Neural cell (in vitro differentiated cells): ENCODE data around the gene NPR3. TPM values are rescaled to one million over a fixed set of nuclear protein-coding genes. Genes with fewer than 3 reads are reported as not detected.

ENCODE experiments used
- H2AFZ ChIP-seq: fragments of 200-600, 300-800 bp; sonication (generic), shearing (Covaris generic); 2 replicates; pipeline ENCODE4 v1.6.0; 2014; ENCODE audit warnings: low read depth, mild to moderate bottlenecking, antibody characterized with exemption, low read length, moderate library complexity
- H3F3A ChIP-seq: fragments of 200-600 bp; shearing (Covaris generic); 2 replicates; pipeline ENCODE4 v1.6.1; 2016; ENCODE audit warnings: mild to moderate bottlenecking, moderate library complexity, mixed read lengths, antibody characterized with exemption, low read length; ENCODE audit not compliant: insufficient read depth, poor library complexity, severe bottlenecking
- H3K27ac ChIP-seq: fragments of 200-600, 300-800 bp; sonication (generic), shearing (Covaris generic); 2 replicates; pipeline ENCODE4 v1.5.1; 2014; ENCODE audit warnings: mild to moderate bottlenecking, low read length, moderate library complexity
- H3K27me3 ChIP-seq: fragments of 300-800, 200-600 bp; sonication (generic), shearing (Covaris generic); 2 replicates; pipeline ENCODE4 v1.6.0; 2014; ENCODE audit warnings: mild to moderate bottlenecking, low read depth, low read length, moderate library complexity; ENCODE audit not compliant: insufficient read depth
- H3K36me3 ChIP-seq: fragments of 300-800, 200-600 bp; sonication (generic), shearing (Covaris generic); 2 replicates; pipeline ENCODE4 v1.5.1; 2014; ENCODE audit warnings: mild to moderate bottlenecking, antibody characterized with exemption, low read length, moderate library complexity; ENCODE audit not compliant: insufficient read depth
- H3K4me2 ChIP-seq: fragments of 300-800, 200-600 bp; sonication (generic), shearing (Covaris generic); 2 replicates; pipeline ENCODE4 v1.6.0; 2014; ENCODE audit warnings: mild to moderate bottlenecking, low read length
- H3K4me3 ChIP-seq: fragments of 300-800, 200-600 bp; sonication (generic), shearing (Covaris generic); 2 replicates; pipeline ENCODE4 v1.5.1; 2014; ENCODE audit warnings: mild to moderate bottlenecking, low read length, moderate library complexity
- H3K79me2 ChIP-seq: fragments of 200-600 bp; shearing (Covaris generic); replicated peaks from 2 replicates; pipeline ENCODE4 v1.6.0; 2014; ENCODE audit warnings: mild to moderate bottlenecking, low read length, moderate library complexity; ENCODE audit not compliant: insufficient read depth
- H3K9ac ChIP-seq: fragments of 300-800, 200-600 bp; sonication (generic), shearing (Covaris generic); 2 replicates; pipeline ENCODE4 v1.6.1; 2016; ENCODE audit warnings: mild to moderate bottlenecking, low read length, mixed read lengths
- H3K9me2 ChIP-seq: fragments of 200-600 bp; shearing (Covaris generic); 2 replicates; pipeline ENCODE4 v1.6.1; 2016; ENCODE audit warnings: mild to moderate bottlenecking, low read length, mixed read lengths; ENCODE audit not compliant: insufficient read depth
- H3K9me3 ChIP-seq: fragments of 200-600, 300-800 bp; sonication (generic), shearing (Covaris generic); 2 replicates; pipeline ENCODE4 v1.6.1; 2016; ENCODE audit warnings: mild to moderate bottlenecking, mixed run types, low read length, moderate library complexity, mixed read lengths
- H4K20me1 ChIP-seq: fragments of 200-600 bp; shearing (Covaris generic); 2 replicates; pipeline ENCODE4 v1.6.1; 2016; ENCODE audit warnings: mild to moderate bottlenecking, mixed run types; ENCODE audit not compliant: insufficient read depth
- EP300 ChIP-seq: fragments of 450-650 bp; conservative IDR thresholded peaks from 2 replicates; pipeline ENCODE4 v1.6.1; 2014; ENCODE audit warnings: antibody characterized with exemption, mild to moderate bottlenecking, moderate library complexity; ENCODE audit not compliant: poor library complexity, severe bottlenecking
- EZH2 ChIP-seq: fragments of 200-600, 300-800 bp; shearing (Covaris generic), sonication (generic); IDR thresholded peaks from 2 replicates; pipeline ENCODE4 v1.6.1; 2014; ENCODE audit warnings: antibody characterized with exemption, low read length, borderline replicate concordance, mild to moderate bottlenecking; ENCODE audit not compliant: insufficient read depth, poor library complexity, severe bottlenecking
- MXI1 ChIP-seq: fragments of 450-650 bp; conservative IDR thresholded peaks from 2 replicates; pipeline ENCODE4 v1.6.1; 2014; ENCODE audit warnings: antibody characterized with exemption, mild to moderate bottlenecking; ENCODE audit not compliant: poor library complexity, severe bottlenecking
- POLR2AphosphoS5 ChIP-seq: IDR thresholded peaks from 2 replicates; pipeline ENCODE4 v1.6.1; 2012
- RAD21 ChIP-seq: fragments of 450-650 bp; conservative IDR thresholded peaks from 2 replicates; pipeline ENCODE4 v1.6.1; 2014; ENCODE audit warnings: antibody characterized with exemption, mild to moderate bottlenecking, moderate library complexity
- SMC3 ChIP-seq: fragments of 450-650 bp; conservative IDR thresholded peaks from 2 replicates; pipeline ENCODE4 v1.6.1; 2014; ENCODE audit warnings: antibody characterized with exemption, mild to moderate bottlenecking, moderate library complexity; ENCODE audit not compliant: poor library complexity
- TAF1 ChIP-seq: IDR thresholded peaks from 2 replicates; pipeline ENCODE4 v1.6.1; 2012; ENCODE audit warnings: low read depth
- polyA plus RNA-seq: library from polyadenylated mRNA; depleted of rRNA; stranded (reverse); fragments of >200 nt; gene quantifications from 2 replicates; pipeline ENCODE4 v1.2.3, GENCODE V29; 2014
- TF ChIP-seq, protein P1 (sequence below): fragments of 450-650 bp; IDR thresholded peaks from 2 replicates; pipeline ENCODE4 v1.5.1; 2014; ENCODE audit warnings: antibody characterized with exemption, mild to moderate bottlenecking, moderate library complexity; ENCODE audit not compliant: poor library complexity, severe bottlenecking
- TF ChIP-seq, protein P2 (sequence below): IDR thresholded peaks from 2 replicates; pipeline ENCODE4 v1.6.1; 2012; ENCODE audit warnings: borderline replicate concordance

Gene NPR3
- polyA plus RNA-seq, 1 donor from 2014 or later: 1.5 TPM

DNA sequence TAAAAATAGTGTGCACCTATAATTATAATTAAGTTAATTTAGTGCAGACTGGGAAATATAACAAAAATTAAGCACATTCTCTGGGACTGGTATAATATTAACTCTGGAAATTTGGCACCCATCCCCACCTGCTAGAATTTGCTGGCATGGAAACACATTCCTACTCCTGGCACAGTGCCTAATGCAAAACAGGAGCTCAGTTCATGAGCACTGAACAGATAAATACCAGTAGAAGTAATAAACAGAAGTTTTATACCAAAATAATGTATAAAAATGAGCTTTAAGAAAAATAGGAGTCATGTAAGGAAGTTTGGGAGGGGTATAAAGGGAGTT, 23.7 kb upstream of the NPR3 start:
- Histone ChIP-seq H3K9ac (no peak overlapping the region), H3K4me3 (no peak overlapping the region), H3K79me2 (no peaks in the 10 kb centered on the region), H3K27me3 (no peaks in the 10 kb centered on the region), H3K4me2 (no peak overlapping the region), H3K27ac (no peak overlapping the region), H3K36me3 (no peaks in the 10 kb centered on the region), H3K9me3 (no peaks in the 10 kb centered on the region), H4K20me1 (no peaks in the 10 kb centered on the region), H3F3A (no peaks in the 10 kb centered on the region), H3K9me2 (no peaks in the 10 kb centered on the region), H2AFZ (no peak overlapping the region)
- TF ChIP-seq SMC3 (no peak), TAF1 (no peak), MXI1 (no peak), EP300 (no peak), RAD21 (no peak), EZH2 (no peak), POLR2AphosphoS5 (no peak)
- TF ChIP-seq, protein P1, sequence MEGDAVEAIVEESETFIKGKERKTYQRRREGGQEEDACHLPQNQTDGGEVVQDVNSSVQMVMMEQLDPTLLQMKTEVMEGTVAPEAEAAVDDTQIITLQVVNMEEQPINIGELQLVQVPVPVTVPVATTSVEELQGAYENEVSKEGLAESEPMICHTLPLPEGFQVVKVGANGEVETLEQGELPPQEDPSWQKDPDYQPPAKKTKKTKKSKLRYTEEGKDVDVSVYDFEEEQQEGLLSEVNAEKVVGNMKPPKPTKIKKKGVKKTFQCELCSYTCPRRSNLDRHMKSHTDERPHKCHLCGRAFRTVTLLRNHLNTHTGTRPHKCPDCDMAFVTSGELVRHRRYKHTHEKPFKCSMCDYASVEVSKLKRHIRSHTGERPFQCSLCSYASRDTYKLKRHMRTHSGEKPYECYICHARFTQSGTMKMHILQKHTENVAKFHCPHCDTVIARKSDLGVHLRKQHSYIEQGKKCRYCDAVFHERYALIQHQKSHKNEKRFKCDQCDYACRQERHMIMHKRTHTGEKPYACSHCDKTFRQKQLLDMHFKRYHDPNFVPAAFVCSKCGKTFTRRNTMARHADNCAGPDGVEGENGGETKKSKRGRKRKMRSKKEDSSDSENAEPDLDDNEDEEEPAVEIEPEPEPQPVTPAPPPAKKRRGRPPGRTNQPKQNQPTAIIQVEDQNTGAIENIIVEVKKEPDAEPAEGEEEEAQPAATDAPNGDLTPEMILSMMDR: no peak
- TF ChIP-seq, protein P2, sequence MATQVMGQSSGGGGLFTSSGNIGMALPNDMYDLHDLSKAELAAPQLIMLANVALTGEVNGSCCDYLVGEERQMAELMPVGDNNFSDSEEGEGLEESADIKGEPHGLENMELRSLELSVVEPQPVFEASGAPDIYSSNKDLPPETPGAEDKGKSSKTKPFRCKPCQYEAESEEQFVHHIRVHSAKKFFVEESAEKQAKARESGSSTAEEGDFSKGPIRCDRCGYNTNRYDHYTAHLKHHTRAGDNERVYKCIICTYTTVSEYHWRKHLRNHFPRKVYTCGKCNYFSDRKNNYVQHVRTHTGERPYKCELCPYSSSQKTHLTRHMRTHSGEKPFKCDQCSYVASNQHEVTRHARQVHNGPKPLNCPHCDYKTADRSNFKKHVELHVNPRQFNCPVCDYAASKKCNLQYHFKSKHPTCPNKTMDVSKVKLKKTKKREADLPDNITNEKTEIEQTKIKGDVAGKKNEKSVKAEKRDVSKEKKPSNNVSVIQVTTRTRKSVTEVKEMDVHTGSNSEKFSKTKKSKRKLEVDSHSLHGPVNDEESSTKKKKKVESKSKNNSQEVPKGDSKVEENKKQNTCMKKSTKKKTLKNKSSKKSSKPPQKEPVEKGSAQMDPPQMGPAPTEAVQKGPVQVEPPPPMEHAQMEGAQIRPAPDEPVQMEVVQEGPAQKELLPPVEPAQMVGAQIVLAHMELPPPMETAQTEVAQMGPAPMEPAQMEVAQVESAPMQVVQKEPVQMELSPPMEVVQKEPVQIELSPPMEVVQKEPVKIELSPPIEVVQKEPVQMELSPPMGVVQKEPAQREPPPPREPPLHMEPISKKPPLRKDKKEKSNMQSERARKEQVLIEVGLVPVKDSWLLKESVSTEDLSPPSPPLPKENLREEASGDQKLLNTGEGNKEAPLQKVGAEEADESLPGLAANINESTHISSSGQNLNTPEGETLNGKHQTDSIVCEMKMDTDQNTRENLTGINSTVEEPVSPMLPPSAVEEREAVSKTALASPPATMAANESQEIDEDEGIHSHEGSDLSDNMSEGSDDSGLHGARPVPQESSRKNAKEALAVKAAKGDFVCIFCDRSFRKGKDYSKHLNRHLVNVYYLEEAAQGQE: no peak

DNA sequence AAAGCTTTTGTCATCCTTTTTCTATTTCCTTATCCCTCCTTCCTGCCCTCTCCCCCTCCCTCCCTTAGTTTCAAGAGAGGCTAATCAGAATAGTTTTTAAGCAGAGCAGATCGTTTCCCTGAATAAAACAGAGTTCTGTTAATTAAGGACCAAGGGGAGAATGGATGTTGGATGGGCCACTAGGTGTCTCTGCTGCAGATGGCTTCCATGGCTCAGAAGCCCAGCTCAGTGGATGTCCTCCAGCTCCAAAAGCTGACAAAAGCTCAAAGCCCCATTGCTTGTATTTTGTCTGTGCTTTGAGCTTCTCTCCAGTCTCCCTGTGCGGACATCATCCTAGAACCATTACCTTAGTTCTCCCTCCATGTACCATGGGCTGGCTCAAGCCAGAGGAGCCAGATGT, 21.0 kb upstream of the NPR3 start:
- Histone ChIP-seq H2AFZ (no peak overlapping the region), H3K4me2 (no peak overlapping the region), H3K9ac (no peak overlapping the region), H3F3A (no peaks in the 10 kb centered on the region), H3K9me3 (no peaks in the 10 kb centered on the region), H3K27me3 (no peaks in the 10 kb centered on the region), H3K27ac (no peak overlapping the region), H4K20me1 (no peaks in the 10 kb centered on the region), H3K79me2 (no peaks in the 10 kb centered on the region), H3K4me3 (no peak overlapping the region), H3K36me3 (no peaks in the 10 kb centered on the region), H3K9me2 (no peaks in the 10 kb centered on the region)
- TF ChIP-seq EP300 (no peak), EZH2 (no peak), MXI1 (no peak), RAD21 (no peak), SMC3 (no peak), TAF1 (no peak), POLR2AphosphoS5 (no peak)
- TF ChIP-seq, protein P1: no peak
- TF ChIP-seq, protein P2: no peak
